Activated CD8-positive, alpha-beta memory T cell treated with anti-CD3 and anti-CD28 coated beads, Interleukin-2, amount 50 U/mL, for 48 hours (primary cell): Measurements from ENCODE around the gene IGF2BP1.
A peak's percentile ranks its signal among the peaks of the same experiment; 100 is the strongest.

Source experiments
- DNase-seq: peaks from one replicate; pipeline ENCODE4 v3.0.0-alpha.2; 2020

IGF2BP1 gene

DNA sequence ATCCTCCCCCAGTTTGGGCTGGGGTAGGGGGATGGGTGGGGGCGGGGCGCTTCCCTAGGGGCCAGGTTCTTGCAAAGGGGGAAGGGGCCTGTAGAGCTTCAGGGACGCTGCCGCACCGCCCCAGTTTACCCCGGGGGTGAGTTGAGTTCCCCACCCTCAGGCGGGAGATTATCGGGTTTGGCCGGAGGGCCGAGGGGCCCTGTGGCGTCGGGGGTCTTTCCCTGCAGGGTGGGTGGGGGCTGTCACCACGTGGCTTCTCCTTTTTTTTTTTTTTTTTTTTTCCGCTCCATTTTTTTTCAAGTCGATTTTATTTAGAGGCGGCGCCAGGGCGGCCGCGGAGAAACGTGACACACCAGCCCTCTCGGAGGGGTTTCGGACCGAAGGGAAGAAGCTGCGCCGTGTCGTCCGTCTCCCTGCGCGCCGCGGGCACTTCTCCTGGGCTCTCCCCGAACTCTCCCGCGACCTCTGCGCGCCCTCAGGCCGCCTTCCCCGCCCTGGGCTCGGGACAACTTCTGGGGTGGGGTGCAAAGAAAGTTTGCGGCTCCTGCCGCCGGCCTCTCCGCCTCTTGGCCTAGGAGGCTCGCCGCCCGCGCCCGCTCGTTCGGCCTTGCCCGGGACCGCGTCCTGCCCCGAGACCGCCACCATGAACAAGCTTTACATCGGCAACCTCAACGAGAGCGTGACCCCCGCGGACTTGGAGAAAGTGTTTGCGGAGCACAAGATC is at the start of gene IGF2BP1:
TSS of gene IGF2BP1 (plus strand) at position 283 of the 724 bp plus-strand sequence. CDS start at position 644, 361 bp downstream.
- DNase-seq, result peak; percentile 66

DNA sequence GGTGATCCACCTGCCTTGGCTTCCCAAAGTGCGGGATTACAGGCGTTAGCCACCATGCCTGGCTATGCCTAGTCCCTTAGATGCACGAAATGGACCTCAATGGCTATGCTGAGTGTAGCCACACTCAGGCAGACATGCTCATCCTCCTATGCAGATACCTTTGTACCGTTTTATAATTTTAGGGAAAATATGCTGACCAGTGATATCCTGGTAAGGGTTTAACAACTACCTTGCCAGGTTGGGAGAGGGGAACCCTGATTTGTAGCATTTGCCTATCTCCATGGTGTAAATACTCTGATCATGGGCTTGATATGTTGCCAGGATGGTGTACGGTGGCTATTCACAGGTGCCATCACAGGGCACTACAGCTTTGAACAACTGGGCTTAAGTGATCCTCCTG is 45.6 kb upstream of the IGF2BP1 start:
- no peak for DNase-seq

DNA sequence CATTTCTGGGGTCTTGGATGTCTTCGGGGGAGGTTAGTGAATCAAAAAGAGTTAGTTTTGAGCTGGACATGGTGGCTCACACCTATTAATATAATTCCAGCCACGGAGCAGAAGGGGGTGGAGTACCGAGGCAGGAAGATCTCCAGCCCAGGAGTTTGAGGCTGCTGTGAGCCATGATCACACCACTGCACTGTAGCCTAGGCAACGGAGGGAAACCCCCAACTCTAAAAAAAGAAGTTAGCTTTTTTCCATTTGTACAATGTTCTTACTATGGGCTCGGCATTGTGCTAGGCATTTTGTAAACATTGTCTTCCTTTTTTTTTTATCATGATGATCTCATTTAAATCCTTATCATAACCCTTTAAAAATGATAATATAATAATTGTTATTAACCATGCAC is 44.3 kb upstream of the IGF2BP1 start:
- no peak for DNase-seq

DNA sequence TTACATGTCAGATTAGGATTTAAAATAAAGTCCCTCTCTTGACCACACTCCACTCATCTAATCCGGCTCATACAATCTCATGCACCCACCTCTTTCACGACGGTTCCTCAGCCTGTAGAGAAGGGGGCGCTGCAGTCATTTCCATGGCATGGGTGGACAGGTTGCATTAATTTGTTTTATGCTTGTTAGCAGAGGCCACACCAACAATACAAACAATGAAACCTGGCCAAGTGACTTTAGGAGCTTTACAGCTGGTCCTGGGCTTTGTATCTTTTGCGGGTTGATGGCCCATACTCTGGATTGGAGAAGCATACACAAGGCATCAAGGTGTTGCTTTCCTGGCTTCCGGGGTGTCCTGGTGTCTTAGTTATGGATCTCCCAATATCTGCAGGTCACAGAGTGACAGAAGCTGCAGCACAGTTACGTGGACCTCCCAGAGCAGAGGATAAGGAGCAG is 42.9 kb upstream of the IGF2BP1 start:
- DNase-seq, result no peak

DNA sequence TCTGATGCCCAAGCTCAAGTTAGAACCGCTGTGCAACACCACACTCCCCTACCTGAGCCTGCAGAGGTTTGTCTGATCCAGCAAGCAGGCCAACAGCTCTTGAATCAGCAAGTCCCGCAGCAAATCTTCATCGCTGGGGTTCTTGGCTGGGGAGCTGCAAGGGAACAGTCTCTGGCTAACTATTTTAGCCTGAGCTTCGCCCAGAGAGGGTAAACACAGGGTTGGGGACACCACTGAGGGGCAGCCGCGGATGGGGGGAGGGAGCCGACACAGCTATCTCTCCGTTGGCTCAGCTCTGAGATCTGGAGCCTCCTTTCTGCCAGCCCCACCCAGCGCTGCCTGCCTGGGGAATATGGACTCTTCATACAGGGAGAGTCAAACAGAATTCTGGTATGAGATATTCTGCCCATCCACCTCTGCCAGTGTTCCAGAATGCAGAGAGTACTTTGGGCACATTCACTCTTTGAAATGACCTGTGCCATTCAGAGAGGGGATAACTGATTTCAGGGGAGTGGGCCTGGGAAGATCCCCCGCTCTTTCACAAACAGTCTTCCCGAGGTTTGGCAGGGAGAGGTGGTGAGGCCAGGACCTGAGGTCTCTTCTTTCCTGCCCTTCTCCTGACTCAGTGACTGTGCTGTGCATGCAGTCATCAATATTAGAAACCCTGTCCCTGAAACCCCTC is 36.2 kb upstream of the IGF2BP1 start:
- no peak for DNase-seq

DNA sequence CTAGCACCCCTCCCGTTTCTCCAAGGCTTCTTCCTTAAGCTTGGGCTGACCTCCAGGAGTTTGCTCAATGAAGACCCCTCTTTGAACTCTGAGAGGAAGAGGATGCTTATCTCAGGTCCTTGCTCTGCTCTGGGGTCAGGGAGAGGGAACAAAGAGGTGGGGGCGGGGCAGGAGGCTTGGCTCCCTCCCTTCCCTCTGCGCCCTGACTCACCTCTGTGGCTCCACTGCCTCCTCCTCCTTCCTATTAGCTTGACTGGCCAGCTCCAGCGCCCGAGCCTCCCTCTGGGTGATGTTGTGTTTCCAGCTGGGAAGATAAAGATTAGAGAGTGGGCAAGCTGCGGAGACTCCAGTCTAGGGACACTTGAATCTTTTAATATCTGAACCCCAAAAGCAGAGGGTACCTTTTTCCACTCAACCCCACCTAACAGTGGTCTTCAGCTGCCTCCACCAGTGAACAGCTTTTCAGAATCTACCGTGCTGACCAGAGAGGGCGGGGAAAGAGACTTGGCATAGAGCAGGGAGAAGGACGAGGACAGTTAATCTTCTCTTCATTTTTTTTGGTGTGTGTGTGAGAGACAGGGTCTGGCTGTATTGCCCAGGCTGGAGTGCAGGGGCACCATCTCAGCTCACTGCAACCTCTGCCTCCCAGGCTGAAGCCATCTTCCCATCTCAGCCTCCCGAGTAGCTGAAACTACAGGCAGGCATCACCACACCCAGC is 35.5 kb upstream of the IGF2BP1 start:
- no peak for DNase-seq

DNA sequence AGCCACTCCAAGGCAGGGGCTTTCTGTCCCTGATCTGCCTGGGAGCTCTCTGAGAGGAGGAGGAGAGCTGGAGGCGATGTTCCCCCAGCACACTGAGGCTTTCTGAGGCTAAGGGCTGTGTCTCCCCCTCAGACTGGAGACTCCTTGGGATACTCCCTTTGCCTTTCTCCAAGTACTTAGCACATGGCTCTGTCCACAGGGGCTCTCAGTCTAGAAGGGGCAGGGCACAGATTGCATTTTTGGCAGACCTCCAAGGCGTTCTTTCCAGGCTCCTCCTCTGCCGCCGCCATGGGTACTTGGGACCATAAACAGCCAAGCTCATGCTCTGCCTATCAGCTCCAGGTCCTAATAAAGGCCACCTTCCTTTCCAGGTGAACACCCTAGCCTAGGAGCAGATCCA is 27.0 kb upstream of the IGF2BP1 start:
- no peak for DNase-seq

DNA sequence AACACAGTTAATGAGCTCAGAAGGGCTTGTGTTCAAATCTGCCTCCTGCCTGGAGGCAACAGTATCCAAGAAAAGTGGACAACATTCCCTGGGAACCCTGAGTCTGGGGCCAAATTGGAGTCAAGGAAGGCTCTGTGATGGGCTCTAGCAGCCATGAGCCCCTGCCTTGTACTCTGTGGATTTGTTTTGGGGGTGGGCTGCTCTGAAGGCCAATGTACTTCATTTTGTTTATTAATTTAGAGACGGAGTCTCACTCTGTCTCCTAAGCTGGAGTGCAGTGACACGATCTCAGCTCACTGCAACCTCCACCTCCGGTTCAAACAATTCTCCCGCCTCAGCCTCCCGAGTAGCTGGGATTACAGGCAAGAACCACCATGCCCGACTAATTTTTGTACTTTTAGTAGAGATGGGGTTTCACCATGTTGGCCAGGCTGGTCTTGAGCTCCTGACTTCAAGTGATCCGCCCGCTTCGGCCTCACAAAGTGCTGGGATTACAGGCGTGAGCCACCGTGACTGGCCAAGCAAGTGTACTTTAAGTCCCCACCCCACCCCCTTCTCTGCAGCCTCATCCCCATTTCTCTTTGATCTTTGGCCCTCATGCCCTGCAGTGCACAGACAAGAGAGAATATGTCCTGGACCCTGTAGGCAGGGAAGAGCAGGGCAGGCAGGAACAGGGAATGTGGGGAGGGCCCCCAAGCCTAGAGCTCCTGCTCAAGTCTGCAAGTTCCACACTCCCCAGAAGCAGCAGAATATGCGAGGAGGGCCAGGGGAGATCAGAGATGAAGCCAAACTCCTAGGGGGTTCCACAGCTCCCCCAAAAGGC is 26.1 kb upstream of the IGF2BP1 start:
- DNase-seq, result no peak

DNA sequence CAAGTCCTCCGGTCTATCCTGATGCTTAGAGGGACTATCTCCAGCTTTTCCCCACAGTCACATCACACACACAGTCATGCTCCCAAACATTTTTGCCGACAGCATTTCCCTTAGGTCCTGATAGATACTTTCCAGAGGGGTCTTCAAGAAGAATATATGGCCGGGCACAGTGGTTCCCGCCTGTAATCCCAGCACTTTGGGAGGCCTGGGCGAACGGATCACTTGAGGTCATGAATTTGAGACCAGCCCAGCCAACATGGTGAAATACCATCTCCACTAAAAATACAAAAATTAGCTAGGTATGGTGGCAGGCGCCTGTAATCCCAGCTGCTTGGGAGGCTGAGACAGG is 24.5 kb upstream of the IGF2BP1 start:
- DNase-seq, result no peak

DNA sequence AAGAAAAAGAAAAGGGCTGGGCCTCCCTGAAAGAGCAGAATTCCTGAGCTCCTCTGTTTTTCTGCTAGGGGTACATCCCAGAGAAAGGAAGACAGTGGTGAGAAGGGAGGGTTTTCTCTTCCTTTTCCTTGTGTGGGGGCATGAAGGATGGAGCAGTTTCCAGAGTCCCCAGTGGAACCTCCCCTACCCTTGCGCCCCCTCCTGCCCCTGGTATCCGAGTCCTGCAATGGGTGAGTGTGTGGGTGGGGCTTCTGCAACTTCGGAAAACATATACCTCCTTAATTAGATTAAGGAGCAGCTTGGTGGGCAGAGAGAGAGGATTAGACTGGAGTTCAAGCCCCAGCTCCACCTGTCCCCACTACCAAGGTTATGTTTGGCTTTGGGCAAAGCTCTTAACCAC is 23.4 kb upstream of the IGF2BP1 start:
- no peak for DNase-seq

DNA sequence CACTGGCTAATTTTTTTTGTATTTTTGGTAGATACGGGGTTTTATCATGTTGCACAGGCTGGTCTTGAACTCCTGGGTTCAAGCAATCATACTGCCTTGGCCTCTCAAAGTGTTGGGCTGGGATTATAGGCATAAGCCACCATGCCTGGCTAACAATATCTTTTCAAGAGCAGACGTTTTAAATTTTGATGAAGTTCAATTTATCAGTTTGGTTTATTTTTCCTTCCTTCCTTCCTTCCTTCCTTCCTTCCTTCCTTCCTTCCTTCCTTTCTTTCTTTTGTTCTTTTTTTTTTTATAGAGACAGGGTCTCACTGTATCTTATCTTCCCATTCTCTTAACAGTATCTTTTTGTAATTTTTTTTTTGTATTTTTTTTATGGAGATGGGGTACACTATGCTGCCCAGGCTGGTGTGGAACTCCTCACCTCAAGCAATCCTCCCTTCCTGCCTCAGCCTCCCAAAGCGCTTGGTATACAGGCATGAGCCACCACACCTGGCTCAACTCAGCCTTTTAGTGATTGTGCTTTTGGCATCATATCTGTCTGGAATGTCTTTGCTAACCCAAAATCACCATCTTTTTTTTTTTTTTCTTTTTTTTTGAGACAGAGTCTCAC is 15.2 kb upstream of the IGF2BP1 start:
- no peak for DNase-seq

DNA sequence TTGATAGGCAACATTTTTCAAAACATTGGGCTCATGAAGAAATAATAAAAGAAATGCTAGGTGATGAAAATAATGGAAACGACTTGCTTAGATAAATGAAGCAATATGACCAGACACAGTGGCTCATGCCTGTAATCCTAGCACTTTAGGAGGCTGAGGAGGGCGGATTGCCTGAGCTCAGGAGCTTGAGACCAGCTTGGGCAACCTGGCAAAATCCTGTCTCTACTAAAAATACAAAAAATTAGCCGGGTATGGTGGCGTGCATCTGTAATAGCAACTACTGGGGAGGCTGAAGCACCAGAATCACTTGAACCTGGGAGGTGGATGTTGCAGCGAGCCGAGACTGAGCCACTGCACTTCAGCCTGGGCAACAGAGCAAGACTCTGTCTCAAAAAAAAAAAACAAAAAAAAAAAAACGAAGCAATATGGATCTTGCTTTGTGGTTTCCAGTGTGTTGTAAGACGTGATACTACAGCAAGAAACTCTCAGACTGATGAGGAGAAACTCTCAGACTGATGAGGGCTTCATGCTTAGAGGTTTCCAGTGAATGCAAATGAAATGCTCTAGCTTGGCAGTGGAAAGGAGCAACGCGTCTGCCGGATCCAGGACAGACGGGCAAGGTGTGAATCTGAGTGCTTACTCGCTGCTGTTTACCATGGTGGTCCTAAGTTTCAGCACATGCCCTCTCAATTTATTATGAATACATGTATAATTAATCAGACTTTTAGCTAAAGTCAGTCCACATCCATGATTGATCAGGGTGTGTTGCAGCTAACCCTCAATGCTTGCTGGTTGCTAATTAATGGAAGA is 11.5 kb upstream of the IGF2BP1 start:
- peak; percentile 13 for DNase-seq

DNA sequence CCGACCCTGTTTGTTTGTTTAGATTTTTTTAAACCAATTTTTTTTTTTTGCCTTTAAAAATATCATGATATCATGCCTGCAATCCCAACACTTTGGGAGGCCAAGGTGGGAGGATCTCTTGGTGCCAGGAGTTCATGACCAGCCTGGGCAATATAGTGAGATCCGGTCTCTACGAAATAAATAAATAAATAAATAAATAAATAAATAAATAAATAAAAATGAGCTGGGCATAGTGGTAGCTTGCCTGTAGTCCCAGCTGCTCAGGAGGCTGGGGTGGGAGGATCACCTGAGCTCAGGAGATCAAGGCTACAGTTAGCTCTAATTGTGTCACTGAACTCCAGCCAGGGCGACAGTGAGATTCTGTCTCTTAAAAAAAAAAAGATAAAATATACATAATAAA is 8.1 kb upstream of the IGF2BP1 start:
- DNase-seq, result no peak

DNA sequence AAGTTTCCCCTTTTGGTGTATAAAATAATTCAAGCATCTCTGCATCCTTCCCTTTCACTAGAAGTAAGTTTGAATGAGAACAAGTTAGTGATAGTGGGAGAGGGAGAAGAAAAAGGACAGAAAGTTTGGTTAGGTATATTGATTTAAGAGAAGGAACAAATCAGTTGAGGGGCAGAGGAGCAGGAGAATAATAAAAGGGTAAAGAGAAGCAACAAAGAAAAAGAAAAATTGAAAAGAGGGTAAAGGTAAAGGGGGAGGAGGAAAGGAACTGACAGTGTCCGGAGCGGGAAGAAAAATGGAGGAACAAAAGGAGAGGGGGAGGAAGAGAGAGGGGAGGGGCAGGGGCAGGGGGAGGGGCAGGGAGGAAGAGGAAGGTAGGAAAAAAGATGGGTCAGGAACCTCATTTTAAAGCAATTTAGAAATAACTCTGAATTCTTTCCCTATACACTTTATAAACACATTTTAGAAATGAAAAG is 6.3 kb upstream of the IGF2BP1 start:
- DNase-seq, result no peak

DNA sequence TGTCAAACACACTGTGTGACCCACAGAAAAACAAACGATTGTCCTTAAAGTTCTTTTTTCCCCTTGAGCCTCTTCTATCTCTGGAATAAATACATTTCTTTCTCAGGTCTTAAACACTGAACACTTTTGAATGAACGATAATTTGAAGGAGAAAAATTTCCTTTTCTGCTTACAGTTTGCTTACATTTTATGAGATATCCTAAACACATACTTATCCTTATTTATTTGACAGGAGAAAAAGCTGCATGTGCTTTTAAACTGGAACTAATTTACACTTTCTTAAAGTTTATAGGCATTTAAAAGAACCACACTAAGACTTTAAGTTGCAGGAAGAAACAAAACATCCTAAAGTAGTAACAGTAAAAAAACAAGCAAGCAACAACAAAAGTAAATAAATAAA is 4.7 kb upstream of the IGF2BP1 start:
- no peak for DNase-seq

DNA sequence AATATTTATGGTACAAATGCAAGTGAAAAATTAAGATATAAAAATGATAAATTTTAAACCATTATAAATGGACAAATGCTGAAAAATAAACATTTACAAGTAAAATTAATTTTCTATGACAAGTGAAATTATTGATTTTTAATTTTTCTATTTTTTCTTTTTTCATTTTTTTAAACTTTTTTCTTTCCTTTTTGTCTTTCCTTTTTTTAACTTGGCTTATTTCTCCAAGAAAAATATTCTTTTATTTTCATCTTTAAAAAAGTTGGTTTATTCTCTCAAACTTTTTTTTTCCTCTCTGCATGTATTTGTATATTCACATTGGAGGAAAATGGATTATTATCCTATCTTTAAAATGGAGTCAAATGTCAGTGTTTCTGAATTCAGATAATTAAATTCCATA is 3.9 kb upstream of the IGF2BP1 start:
- DNase-seq, result no peak

DNA sequence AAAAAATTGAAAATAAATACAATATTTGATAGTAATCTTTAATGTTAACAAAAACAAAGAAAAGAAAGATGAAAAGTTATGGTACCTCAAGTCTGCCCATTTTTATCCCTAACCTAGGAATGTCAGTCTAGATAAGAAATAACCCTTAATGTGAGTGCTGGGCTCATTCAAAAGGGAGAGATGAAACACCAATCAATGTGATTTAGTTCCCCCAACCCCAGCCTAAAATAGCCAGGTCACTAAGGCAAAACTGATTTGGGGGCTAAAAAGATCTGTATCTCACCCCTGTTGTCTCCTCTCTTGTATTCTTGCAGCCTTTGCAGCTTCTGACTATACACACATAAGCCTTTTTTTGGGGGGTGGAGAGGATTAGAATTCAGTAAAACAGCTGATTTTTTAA is 3.2 kb upstream of the IGF2BP1 start:
- DNase-seq, result no peak

DNA sequence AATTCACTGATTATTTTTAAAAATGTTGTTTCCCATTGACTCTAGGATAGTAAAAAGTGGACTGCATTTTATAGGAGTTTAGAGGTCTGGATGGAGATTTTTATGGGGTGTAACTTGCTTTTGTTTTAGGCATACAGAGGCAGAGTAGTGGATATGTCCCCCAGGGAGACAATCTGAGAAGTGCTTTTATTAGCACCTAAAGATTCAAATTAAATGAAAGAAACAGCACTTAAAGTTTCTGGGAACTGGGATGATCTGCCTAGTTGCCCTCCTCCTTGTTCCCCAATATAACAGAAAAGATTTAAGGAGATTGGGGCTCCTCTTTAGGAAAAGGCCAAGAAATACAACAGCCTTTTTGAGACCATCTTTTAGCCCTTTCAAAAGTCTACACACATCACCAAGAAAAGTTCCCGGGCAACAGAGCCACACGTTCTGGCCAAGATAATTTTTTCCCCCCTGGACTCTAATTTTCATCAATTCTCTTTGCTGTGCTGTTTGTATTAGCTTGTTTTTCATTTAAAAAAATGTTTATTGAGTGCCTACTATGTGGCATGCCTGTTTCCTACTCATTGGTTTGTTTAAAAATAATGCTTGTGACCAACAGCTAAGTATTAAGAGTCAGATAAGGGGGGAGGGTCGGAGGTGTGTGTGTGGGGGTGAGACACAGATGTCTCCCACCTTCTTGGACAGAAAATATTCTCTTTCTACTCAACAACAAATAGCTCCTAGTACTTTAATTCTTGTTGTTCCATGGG is 2.5 kb upstream of the IGF2BP1 start:
- DNase-seq, result no peak

DNA sequence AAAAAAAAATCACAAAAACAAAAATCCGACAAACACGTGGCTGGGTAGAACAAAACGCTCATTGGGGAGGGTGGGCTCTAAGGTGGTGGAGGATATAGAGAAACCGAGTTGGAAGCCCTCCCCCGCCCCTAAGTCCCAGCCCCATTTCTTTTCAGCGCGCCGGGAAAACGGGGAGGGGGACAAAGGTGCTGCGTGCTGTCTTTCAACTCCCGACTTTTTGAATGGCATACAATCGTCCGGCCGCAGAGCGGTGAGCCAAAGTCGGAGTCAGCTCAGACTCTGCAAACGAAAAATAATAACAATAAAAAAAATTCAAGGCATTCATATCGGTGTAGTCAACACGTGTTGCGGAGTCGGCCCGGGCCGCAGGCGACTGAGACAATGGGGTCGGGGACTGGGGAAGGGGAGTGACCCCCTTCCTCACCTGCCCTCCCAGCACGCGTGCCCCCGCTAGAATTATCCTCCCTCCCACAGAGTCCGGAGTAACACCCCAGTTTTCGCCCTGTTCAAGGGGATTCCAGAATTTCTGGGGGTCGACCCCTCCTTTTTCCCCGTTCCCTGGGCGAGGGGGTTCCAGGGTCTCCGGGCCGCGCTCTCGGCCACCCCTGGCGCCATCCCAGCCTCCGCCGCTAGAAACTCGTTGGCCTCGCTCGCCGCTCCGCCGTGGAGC is 1.7 kb upstream of the IGF2BP1 start:
- DNase-seq, result peak; percentile 52

DNA sequence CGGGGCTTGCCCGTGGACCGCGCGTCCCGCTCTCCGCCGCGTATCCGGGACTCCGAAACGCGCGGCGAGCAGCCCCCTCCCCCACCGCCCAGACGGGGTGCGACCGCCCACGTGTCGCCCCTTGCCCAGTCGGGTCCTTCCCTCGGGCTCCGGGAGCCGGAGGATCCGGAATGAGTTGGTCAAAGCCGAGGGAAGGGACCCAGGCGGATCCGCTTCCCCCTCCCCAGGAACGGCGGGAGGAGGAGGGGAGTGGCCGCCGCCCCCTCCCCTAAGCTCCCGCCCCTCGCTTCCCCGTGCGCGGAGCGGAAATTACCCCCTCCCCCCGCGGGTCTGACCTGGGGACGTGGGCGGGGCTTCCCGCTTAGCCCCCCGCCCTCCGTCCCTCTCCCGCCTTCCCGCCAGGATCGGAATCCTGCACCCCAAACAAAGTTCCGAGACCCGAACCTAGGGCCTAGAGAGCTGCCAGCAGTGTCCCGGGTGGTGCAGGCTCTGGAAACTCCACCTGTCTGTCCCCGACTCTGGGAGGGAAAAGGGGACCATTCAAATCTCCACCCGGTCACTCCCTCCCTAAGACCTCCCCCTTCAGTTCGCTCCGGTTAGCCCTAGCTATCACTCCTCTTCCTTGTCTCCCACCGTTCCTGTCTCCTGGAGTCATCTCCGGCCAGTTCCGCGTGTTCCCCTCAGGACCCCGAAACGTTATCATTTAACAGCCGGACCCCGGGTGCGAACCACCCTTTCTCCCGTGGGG is 1.0 kb upstream of the IGF2BP1 start:
- peak; percentile 57 for DNase-seq
